Uterus (tissue), 4 donors: ENCODE results near the gene SMIM38. TPM values are rescaled to one million over a fixed set of nuclear protein-coding genes. Genes with fewer than 3 reads are reported as not detected.

Experiments
- DNase-seq, 2 donors: peaks; one replicate each; pipeline ENCODE4 v3.0.0-alpha.2; 2019 to 2020
- H3K27ac ChIP-seq, 2 donors: fragments of 200-600 bp; sonication (generic); 1 replicate in 1 of 2; 2 replicates in 1 of 2; pipeline ENCODE4 v1.5.1; 2016 to 2018
- H3K27me3 ChIP-seq, 2 donors: fragments of 200-600 bp; sonication (generic); one replicate each; pipeline ENCODE4 v1.5.1; 2018 to 2019; ENCODE audit warnings: control low read depth in 1 of 2
- H3K36me3 ChIP-seq, 2 donors: fragments of 200-600 bp; sonication (generic); one replicate each; pipeline ENCODE4 v1.5.1; 2019; ENCODE audit warnings: control low read depth in 1 of 2
- H3K4me1 ChIP-seq, 2 donors: fragments of 200-600 bp; sonication (generic); one replicate each; pipeline ENCODE4 v1.5.1; 2018 to 2019; ENCODE audit warnings: control low read depth in 1 of 2
- H3K4me3 ChIP-seq, 2 donors: fragments of 200-600 bp; sonication (generic); 1 replicate in 1 of 2; 2 replicates in 1 of 2; pipeline ENCODE4 v1.5.1; 2018 to 2019; ENCODE audit warnings: mild to moderate bottlenecking in 1 of 2
- H3K9me3 ChIP-seq, 2 donors: fragments of 200-600 bp; sonication (generic); one replicate each; pipeline ENCODE4 v1.5.1; 2019; ENCODE audit warnings: control low read depth in 1 of 2
- POLR2A ChIP-seq, 2 donors: fragments of 450-650 bp; IDR thresholded peaks; one replicate each; pipeline ENCODE4 v1.6.1; 2016; ENCODE audit warnings: antibody characterized with exemption in 2 of 2, mild to moderate bottlenecking in 1 of 2, moderate library complexity in 1 of 2
- intact Hi-C: fragments of 100-400 bp; cut with DNase I; formaldehyde crosslinking; loops from one replicate; pipeline ENCODE4 v1.15.1; 2023; ENCODE audit warnings: low total_unique reads
- total RNA-seq, 4 donors: library from RNA; depleted of rRNA in 3 of 4; stranded (reverse); fragments of >200 nt in 3 of 4; gene quantifications; one replicate each; pipeline versions ENCODE4 v1.1.0 to v1.2.4, GENCODE V29; 2014 to 2023
- TF ChIP-seq, protein P1 (sequence below), 4 experiments: fragments of 200-600 bp in 2 of 4; fragments of 450-650 bp in 2 of 4; sonication (generic) in 2 of 4; IDR thresholded peaks; one replicate each; pipeline ENCODE4 v1.5.1; 2016 to 2019; ENCODE audit warnings: antibody characterized with exemption in 4 of 4, mild to moderate bottlenecking in 2 of 4, moderate library complexity in 1 of 4
- donor health status: DM: yes; HTN: yes; CAD: no.

Gene SMIM38
- total RNA-seq, 4 donors from 2014 or later: 0.29 to 7.5 (median 1.7) TPM

DNA sequence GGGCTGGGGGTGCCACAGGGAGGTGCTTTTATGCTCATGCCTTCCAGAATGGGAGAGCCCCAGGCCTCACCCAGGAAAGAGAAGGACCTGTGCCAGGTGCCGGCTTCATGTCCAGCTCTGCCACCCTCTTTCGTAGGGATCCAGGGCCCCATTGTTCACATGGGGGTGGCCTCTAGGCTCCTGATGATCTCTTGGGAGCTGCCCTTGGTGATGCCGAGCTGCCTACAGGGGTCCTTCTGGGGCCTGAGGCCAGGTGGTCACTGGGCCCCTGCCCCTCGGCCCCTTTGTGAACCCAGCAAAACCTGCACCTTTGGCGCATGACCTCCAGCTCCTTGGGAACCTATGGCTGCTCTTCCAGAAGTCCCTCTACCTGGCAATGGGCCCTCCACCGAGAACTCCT lies 41.4 kb upstream of the SMIM38 start:
- no peaks in the 10 kb centered on the region for H3K36me3 ChIP-seq
- no peaks in the 10 kb centered on the region for H3K9me3 ChIP-seq
- H3K27ac ChIP-seq: no peak overlapping the region
- intact Hi-C loops: no loop called here
- no peaks in the 10 kb centered on the region for H3K4me1 ChIP-seq
- H3K4me3 ChIP-seq: no peak overlapping the region
- no peaks in the 10 kb centered on the region for H3K27me3 ChIP-seq
- DNase-seq: no peak
- TF ChIP-seq POLR2A (IDR thresholded peaks at IDR 0.05): no peak
- TF ChIP-seq, protein P1, sequence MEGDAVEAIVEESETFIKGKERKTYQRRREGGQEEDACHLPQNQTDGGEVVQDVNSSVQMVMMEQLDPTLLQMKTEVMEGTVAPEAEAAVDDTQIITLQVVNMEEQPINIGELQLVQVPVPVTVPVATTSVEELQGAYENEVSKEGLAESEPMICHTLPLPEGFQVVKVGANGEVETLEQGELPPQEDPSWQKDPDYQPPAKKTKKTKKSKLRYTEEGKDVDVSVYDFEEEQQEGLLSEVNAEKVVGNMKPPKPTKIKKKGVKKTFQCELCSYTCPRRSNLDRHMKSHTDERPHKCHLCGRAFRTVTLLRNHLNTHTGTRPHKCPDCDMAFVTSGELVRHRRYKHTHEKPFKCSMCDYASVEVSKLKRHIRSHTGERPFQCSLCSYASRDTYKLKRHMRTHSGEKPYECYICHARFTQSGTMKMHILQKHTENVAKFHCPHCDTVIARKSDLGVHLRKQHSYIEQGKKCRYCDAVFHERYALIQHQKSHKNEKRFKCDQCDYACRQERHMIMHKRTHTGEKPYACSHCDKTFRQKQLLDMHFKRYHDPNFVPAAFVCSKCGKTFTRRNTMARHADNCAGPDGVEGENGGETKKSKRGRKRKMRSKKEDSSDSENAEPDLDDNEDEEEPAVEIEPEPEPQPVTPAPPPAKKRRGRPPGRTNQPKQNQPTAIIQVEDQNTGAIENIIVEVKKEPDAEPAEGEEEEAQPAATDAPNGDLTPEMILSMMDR (IDR thresholded peaks at IDR 0.05): no peak

DNA sequence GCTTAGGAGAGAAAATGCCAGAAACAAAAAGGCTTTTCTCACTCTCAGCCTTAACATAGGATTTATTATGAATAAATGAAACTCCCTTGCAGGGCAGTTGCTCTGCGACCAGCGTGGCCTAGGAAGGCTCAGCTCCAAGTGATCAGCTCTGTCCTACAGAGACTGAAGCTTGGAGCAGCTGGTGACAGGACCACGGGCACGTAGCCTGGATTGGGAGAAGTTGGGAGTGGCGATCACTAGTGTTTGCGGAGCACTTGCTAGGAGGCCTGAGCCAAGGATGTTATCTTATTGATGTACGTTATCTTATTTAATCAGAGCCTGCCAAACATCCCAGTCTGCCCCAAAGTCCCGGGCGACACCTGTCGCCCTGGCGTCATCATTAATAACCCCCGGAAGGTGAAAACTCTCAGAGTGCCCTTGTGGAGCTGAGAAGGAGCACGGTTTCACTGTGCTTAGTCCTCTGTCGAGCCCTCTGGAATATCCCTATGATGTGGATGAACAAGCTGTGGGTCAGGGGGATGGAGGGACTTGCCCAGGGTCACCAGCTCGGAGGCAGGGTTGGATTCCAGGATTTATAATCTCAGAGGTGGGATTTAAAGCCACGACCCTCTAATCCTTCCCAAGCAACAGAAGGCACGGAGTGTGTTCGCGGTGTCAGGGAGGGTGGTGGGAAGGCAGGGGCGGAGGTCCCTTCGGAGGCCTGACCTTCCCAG lies 40.8 kb upstream of the SMIM38 start:
- no peaks in the 10 kb centered on the region for H3K4me1 ChIP-seq
- H3K27me3 ChIP-seq: no peaks in the 10 kb centered on the region
- intact Hi-C loops: no loop called here
- TF ChIP-seq, protein P1 (IDR thresholded peaks at IDR 0.05): no peak
- TF ChIP-seq POLR2A (IDR thresholded peaks at IDR 0.05): no peak
- H3K36me3 ChIP-seq: no peaks in the 10 kb centered on the region
- H3K9me3 ChIP-seq: no peaks in the 10 kb centered on the region
- DNase-seq: no peak
- H3K4me3 ChIP-seq: no peak overlapping the region
- H3K27ac ChIP-seq: no peak overlapping the region

DNA sequence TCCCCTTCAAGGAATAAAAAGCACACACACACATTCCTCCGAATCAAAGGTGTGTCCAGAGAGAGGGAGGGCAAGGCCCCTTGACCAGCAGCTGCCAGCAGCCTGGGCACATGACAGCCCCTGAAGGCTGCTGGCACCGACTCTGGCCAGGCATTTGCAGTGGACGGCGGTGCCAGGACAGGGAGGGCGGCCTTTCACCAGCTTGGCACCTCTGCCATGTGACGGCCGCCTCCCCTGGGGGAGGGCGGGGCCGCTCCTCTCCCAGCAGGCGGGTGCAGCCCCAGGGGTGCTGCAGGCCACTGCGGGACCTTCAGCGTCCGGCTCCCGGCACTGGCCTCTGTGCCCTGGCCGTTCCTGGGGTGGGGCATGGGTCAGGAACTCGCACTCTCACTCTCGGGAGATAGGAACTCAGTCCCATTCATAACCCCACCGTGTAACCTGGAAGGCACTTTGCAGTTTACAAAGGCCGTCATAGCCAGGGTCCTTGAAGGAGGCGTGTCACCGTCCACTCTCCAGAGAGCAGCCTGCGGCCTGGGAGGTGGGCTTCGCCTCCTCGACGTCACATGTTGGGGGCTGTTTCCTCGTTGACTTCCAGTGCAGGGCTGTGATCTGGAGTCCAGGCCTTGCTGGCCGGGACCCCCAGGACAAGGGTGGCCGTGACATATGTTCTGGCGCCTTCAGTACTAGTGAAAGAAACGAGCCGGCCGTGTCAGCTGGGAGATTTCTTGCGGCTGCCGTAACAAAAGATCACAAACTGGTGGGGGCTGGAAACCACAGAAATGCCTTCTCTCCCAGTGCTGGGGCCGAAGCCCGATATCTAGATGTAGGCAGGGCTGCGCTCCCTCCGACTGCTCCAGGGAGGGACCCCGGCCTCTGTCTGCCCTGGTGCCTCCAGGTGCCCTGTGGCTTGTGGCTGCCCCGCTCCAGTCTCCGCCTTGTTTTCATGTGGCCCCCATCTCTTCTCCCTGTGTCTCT lies 39.9 kb upstream of the SMIM38 start:
- Histone ChIP-seq H3K27me3 (no peaks in the 10 kb centered on the region), H3K4me3 (no peak overlapping the region), H3K9me3 (no peaks in the 10 kb centered on the region), H3K27ac (no peak overlapping the region), H3K4me1 (no peaks in the 10 kb centered on the region), H3K36me3 (no peaks in the 10 kb centered on the region)
- DNase-seq: no peak
- intact Hi-C loops: no loop called here
- no peak for TF ChIP-seq POLR2A (IDR thresholded peaks at IDR 0.05)

DNA sequence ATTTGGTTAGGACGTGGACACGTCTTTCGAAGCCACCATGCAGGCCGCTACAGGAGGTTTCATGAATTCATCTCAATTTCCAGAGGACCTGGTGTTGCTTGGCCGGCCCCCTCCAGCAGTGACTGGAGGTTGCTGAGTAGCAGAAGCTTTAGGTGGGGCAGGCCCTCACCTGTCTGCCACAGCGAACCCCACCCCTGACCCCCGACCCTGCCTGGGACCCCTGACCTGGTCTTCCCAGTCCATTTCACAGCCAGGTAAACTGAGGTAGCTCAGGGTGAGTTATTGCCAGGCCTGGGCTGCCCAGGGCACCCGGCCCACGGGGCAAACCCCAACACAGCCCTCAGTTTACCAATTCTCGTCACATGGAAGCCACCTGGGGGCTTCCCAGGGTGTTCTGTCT lies 39.1 kb upstream of the SMIM38 start:
- Histone ChIP-seq H3K4me1 (no peaks in the 10 kb centered on the region), H3K27ac (no peak overlapping the region), H3K4me3 (no peak overlapping the region), H3K9me3 (no peaks in the 10 kb centered on the region), H3K36me3 (no peaks in the 10 kb centered on the region), H3K27me3 (no peaks in the 10 kb centered on the region)
- no peak for TF ChIP-seq POLR2A (IDR thresholded peaks at IDR 0.05)
- TF ChIP-seq, protein P1 (IDR thresholded peaks at IDR 0.05): no peak
- intact Hi-C loops: no loop called here
- no peak for DNase-seq

DNA sequence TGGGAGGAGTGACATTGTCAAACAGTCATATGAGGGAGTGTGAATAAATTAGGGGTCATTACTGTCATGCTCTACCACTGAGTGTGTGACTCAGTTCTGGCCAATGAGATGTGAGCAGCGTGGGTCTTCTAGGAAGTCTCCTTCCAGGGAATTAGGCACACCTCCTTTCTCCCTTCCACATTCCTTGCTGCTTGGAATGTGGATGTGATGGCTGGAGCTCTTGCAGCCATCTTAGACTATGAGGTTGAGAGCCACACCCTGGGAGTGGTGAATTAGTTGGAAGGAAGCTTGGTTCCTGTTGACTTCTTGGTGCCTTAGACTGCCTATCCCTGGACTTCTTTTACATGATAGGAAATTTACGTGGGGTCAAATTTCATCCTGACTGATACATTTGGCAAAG lies 36.5 kb upstream of the SMIM38 start:
- H3K9me3 ChIP-seq: no peaks in the 10 kb centered on the region
- TF ChIP-seq POLR2A (IDR thresholded peaks at IDR 0.05): no peak
- TF ChIP-seq, protein P1 (IDR thresholded peaks at IDR 0.05): no peak
- no peaks in the 10 kb centered on the region for H3K27me3 ChIP-seq
- H3K4me1 ChIP-seq: no peaks in the 10 kb centered on the region
- H3K27ac ChIP-seq: no peak overlapping the region
- H3K36me3 ChIP-seq: no peaks in the 10 kb centered on the region
- intact Hi-C loops: no loop called here
- DNase-seq: no peak
- no peak overlapping the region for H3K4me3 ChIP-seq
